Gastroesophageal sphincter (tissue), 3 donors: Measurements from ENCODE around the gene NOTO.

Experiments
- EP300 ChIP-seq: sonication (generic); formaldehyde crosslinking; IDR thresholded peaks from one replicate; pipeline ENCODE4 v1.6.1; 2017; ENCODE audit warnings: antibody characterized with exemption, mild to moderate bottlenecking
- POLR2A ChIP-seq, 2 donors: fragments of 450-650 bp; IDR thresholded peaks; one replicate each; pipeline ENCODE4 v1.6.1; 2017; ENCODE audit warnings: antibody characterized with exemption in 2 of 2, mild to moderate bottlenecking in 2 of 2, moderate library complexity in 1 of 2
- POLR2AphosphoS5 ChIP-seq: sonication (generic); formaldehyde crosslinking; IDR thresholded peaks from one replicate; pipeline ENCODE4 v1.6.1; 2017; ENCODE audit warnings: antibody characterized with exemption
- TF ChIP-seq, protein P1 (sequence below), 4 experiments: fragments of 200-600 bp in 2 of 4; fragments of 450-650 bp in 2 of 4; sonication (generic) in 1 of 4; IDR thresholded peaks; one replicate each; pipeline ENCODE4 v1.5.1; 2017 to 2019; ENCODE audit warnings: antibody characterized with exemption in 4 of 4, mild to moderate bottlenecking in 2 of 4, moderate library complexity in 2 of 4

DNA sequence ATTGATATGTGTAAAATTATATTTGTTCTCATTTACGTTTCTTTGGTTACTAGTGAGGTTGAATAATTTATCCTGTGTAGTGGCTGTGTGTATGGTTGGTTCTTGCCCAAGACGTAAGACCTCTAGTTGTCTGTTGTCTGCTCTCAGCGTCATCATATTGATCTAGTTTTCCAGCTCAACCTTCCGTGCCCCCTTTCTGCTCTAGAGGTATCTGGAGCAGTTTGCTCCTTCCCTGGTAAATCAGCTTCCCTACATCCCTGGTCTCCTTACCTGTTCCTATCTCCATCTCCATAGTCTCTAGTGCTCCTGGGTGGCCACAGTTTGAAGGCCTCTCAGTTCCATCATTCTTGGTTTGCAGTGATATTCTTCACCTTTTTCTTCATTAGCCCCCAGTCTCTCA lies 12.9 kb downstream of the NOTO start:
- no peak for TF ChIP-seq POLR2A (IDR thresholded peaks at IDR 0.05)
- TF ChIP-seq, protein P1, sequence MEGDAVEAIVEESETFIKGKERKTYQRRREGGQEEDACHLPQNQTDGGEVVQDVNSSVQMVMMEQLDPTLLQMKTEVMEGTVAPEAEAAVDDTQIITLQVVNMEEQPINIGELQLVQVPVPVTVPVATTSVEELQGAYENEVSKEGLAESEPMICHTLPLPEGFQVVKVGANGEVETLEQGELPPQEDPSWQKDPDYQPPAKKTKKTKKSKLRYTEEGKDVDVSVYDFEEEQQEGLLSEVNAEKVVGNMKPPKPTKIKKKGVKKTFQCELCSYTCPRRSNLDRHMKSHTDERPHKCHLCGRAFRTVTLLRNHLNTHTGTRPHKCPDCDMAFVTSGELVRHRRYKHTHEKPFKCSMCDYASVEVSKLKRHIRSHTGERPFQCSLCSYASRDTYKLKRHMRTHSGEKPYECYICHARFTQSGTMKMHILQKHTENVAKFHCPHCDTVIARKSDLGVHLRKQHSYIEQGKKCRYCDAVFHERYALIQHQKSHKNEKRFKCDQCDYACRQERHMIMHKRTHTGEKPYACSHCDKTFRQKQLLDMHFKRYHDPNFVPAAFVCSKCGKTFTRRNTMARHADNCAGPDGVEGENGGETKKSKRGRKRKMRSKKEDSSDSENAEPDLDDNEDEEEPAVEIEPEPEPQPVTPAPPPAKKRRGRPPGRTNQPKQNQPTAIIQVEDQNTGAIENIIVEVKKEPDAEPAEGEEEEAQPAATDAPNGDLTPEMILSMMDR (IDR thresholded peaks at IDR 0.05), result no peak
- no peak for TF ChIP-seq EP300
- no peak for TF ChIP-seq POLR2AphosphoS5
